Subcutaneous abdominal adipose tissue (tissue), 5 donors: ENCODE measurements around the gene LACTBL1.
"Not testable (repeated sequence)": the region's sequence is repeated elsewhere in the genome, so short reads cannot be mapped to it uniquely, and the experiment has no call there.

ENCODE experiments used
- H3K27ac ChIP-seq: one replicate; pipeline ENCODE4 v1.7.0; 2013; ENCODE audit warnings: low read depth, mild to moderate bottlenecking, inconsistent platforms, low read length, moderate library complexity
- H3K27me3 ChIP-seq, 5 donors: one replicate each; pipeline ENCODE4 v1.7.0; 2013; ENCODE audit warnings: low read length in 5 of 5, inconsistent platforms in 1 of 5; ENCODE audit not compliant: control insufficient read depth in 5 of 5, insufficient read depth in 4 of 5
- H3K36me3 ChIP-seq, 5 donors: one replicate each; pipeline ENCODE4 v1.7.0; 2013; ENCODE audit warnings: low read length in 5 of 5; ENCODE audit not compliant: control insufficient read depth in 5 of 5, insufficient read depth in 5 of 5
- H3K4me1 ChIP-seq, 5 donors: one replicate each; pipeline ENCODE4 v1.7.0; 2013; ENCODE audit warnings: low read length in 5 of 5, mild to moderate bottlenecking in 3 of 5, moderate library complexity in 1 of 5; ENCODE audit not compliant: control insufficient read depth in 5 of 5, insufficient read depth in 5 of 5
- H3K4me3 ChIP-seq, 5 donors: one replicate each; pipeline ENCODE4 v1.7.0; 2013; ENCODE audit warnings: low read length in 5 of 5, low read depth in 1 of 5
- H3K9ac ChIP-seq, 5 donors: one replicate each; pipeline ENCODE4 v1.7.0; 2013; ENCODE audit warnings: low read length in 5 of 5, mild to moderate bottlenecking in 4 of 5, moderate library complexity in 3 of 5
- H3K9me3 ChIP-seq, 5 donors: one replicate each; pipeline ENCODE4 v1.7.0; 2013; ENCODE audit warnings: low read length in 5 of 5; ENCODE audit not compliant: control insufficient read depth in 5 of 5
- donor health status: healthy.
- donor health status: healthy.
- donor health status: healthy.
- donor health status: healthy.
- donor health status: healthy.

LACTBL1 gene

DNA sequence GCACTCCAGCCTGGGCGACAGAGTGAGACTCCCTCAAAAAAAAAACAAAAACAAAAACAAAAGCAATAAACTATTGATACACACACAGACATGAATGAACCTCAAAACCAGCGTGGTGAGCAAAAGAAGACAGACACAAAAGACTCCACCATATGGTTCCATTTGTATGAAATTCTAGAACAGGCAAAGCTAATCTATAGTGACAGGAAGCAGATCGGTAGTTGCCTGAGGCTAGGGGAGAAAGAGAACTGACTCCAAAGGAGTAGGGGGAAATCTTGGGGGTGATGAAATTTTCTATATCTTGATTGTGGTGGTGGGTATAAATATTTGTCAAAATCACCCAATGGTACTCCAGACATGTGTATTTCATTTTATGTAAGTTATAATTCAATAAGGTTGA, 20.9 kb downstream of the LACTBL1 start:
- no peak overlapping the region for H3K27ac ChIP-seq
- no peak overlapping the region for H3K9ac ChIP-seq
- no peaks in the 10 kb centered on the region for H3K9me3 ChIP-seq
- no peak overlapping the region for H3K4me3 ChIP-seq
- H3K36me3 ChIP-seq: no peaks in the 10 kb centered on the region
- H3K27me3 ChIP-seq: peaks cover 14 to 30% (median 19%) of the 10 kb centered on the region in 5 donors
- H3K4me1 ChIP-seq: peaks cover 0 to 9% (median 2%) of the 10 kb centered on the region in 5 donors

DNA sequence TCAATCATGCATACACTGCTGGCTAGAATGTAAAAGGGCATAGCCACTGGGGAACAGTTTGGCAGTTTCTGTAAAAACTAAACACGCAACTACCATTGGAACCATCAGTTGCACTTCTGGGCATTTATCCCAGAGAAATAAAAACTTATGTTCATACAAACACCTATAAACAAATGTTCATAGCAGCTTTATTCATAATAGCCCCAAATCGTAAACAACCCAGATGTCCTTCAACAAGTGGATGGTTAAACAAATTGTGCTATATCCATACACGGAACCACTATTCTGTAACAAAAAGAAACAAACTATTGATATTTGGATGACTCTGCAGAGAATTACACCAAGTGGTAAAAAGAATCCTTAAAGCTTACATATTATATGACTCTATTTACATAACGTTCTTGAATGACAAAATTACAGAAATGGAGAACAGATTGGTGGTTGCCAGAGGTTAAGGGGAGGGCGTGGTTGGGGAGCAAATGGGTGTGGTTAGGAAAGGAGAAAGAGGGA, 22.8 kb downstream of the LACTBL1 start:
- H3K4me1 ChIP-seq: peaks cover 0 to 9% (median 2%) of the 10 kb centered on the region in 5 donors
- peaks cover 14 to 24% (median 19%) of the 10 kb centered on the region in 5 donors for H3K27me3 ChIP-seq
- H3K36me3 ChIP-seq: no peaks in the 10 kb centered on the region
- no peaks in the 10 kb centered on the region for H3K9me3 ChIP-seq
- H3K27ac ChIP-seq: no peak overlapping the region
- H3K4me3 ChIP-seq: no peak overlapping the region
- H3K9ac ChIP-seq: no peak overlapping the region

DNA sequence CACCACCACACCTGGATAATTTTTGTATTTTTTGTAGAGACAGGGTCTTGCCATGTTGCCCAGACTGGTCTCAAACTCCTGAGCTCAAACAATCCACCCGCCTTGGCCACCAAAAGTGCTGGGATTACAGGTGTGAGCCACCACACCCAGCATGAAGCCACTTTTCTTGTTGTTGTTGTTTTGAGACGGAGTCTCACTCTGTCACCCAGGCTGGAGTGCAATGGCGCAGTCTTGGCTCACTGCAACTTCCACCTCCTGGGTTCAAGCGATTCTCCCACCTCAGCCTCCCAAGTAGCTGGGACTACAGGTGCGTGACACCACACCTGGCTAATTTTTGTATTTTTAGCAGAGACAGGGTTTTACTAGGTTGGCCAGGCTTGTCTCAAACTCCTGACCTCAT, 27.5 kb downstream of the LACTBL1 start:
- not testable (repeated sequence) for H3K27ac ChIP-seq, H3K4me3 ChIP-seq, H3K4me1 ChIP-seq, H3K9ac ChIP-seq, H3K36me3 ChIP-seq, H3K27me3 ChIP-seq
- peaks cover 2 to 11% (median 8%) of the 10 kb centered on the region in 5 donors for H3K9me3 ChIP-seq

DNA sequence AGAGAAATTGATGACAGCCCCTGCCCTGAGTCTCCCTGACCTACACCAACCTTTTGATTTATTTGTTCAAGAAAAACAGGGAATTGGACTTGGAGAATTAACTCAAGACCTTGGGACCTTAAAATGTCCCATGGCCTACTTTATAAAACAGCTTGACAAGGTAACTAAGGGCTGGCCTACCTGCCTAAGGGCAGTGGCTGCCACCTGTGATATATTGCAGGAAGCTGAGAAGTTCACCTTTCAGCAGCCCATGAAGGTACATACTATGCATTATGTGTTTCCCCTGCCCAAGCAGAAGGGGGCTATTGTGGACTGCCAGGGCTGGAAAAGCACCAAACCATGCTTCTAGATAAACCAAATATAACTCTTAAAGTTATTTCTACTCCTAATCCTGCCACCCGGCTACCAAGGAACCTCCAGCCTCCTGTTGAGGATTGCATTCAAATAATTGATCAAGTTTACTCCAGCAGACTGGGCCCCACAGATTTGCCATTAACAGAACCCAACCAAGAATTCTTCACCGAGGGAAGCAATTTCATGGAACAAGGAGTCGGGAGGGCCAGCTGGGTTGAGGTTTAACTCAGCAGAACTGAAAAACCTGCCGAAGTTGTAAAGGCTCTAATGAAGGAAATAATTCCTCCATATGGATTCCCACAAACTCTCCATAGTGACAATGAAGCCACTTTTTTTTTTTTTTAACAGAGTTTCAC, 28.2 kb downstream of the LACTBL1 start:
- Histone ChIP-seq H3K27ac (no peak overlapping the region), H3K36me3 (no peaks in the 10 kb centered on the region), H3K4me1 (peaks cover 0 to 1% (median 0%) of the 10 kb centered on the region in 5 donors), H3K9me3 (peaks cover 2 to 17% (median 8%) of the 10 kb centered on the region in 5 donors), H3K27me3 (peaks cover 0 to 7% (median 0%) of the 10 kb centered on the region in 5 donors), H3K9ac (no peak overlapping the region), H3K4me3 (no peak overlapping the region)

DNA sequence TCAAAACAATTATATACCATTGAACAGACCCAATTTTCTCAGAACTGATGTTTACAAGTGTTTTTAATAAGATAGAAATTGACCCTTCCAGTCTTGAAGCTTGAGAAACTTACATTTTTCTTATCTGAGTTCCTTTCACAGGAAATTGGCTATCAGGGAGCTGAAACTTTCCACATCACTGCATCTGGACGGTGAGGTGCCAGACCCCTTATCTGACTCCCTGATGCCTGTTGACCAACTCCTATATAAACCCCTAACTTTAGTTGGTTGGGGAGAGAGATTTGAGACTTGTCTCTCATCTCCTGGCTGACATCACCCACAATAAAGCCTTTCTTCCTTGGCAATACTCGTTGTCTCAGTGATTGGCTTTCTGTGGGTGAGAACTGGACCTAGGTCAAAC, 31.4 kb downstream of the LACTBL1 start:
- no peak overlapping the region for H3K9ac ChIP-seq
- H3K27me3 ChIP-seq: peaks cover 0 to 7% (median 0%) of the 10 kb centered on the region in 5 donors
- no peaks in the 10 kb centered on the region for H3K4me1 ChIP-seq
- H3K36me3 ChIP-seq: no peaks in the 10 kb centered on the region
- H3K27ac ChIP-seq: no peak overlapping the region
- no peak overlapping the region for H3K4me3 ChIP-seq
- H3K9me3 ChIP-seq: peaks cover 2 to 17% (median 8%) of the 10 kb centered on the region in 5 donors

DNA sequence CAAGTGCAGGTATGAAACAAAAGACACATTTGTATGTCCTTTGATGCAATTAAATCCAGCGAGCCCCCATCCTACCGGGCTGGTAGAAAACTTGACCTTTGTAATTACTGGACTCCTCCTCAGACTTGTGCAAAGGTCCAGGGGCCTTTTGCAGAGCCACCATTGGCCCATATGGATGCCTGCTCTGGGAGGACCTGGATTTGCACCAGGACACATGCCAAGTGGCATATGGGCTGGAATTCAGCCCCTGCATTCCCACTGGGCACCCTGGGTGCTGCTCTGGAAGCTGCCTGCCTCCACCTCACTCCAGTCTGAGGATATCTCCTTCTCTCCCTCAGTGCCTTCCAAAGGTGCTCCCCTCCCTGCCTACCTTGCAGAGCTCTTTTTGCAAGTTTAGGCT, 36.0 kb downstream of the LACTBL1 start:
- Histone ChIP-seq H3K4me3 (no peak overlapping the region), H3K4me1 (no peaks in the 10 kb centered on the region), H3K9ac (no peak overlapping the region)

DNA sequence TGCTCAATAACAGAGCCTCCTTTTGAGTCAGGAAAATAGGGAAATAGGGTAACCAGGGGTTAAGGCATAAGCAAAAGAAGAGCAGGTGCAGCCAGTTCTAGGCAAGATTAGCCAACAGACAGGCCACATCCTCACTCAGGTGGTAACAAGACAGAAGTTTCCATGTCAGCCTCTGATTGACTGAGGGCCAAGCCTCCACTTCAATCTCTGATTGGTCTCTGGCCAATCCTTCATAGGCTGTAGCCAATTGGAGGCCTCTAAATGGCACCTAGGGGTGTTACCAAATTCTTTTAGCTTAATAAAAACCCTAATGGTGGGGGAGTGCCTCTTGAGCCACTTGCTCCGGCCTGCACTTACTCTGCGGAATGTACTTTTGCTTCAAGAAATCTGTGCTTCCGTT, 37.2 kb downstream of the LACTBL1 start:
- H3K4me3 ChIP-seq: no peak overlapping the region
- H3K4me1 ChIP-seq: no peaks in the 10 kb centered on the region
- H3K36me3 ChIP-seq: no peaks in the 10 kb centered on the region
- peaks cover 0 to 5% (median 0%) of the 10 kb centered on the region in 5 donors for H3K27me3 ChIP-seq
- no peak overlapping the region for H3K9ac ChIP-seq
- H3K9me3 ChIP-seq: peaks cover 0 to 21% (median 5%) of the 10 kb centered on the region in 5 donors
- no peak overlapping the region for H3K27ac ChIP-seq

More for the DNA sequence above, 36.0 kb downstream of the LACTBL1 start:
- Histone ChIP-seq H3K36me3 (no peaks in the 10 kb centered on the region), H3K9me3 (peaks cover 2 to 30% (median 13%) of the 10 kb centered on the region in 5 donors), H3K27me3 (peaks cover 0 to 5% (median 0%) of the 10 kb centered on the region in 5 donors), H3K27ac (no peak overlapping the region)

DNA sequence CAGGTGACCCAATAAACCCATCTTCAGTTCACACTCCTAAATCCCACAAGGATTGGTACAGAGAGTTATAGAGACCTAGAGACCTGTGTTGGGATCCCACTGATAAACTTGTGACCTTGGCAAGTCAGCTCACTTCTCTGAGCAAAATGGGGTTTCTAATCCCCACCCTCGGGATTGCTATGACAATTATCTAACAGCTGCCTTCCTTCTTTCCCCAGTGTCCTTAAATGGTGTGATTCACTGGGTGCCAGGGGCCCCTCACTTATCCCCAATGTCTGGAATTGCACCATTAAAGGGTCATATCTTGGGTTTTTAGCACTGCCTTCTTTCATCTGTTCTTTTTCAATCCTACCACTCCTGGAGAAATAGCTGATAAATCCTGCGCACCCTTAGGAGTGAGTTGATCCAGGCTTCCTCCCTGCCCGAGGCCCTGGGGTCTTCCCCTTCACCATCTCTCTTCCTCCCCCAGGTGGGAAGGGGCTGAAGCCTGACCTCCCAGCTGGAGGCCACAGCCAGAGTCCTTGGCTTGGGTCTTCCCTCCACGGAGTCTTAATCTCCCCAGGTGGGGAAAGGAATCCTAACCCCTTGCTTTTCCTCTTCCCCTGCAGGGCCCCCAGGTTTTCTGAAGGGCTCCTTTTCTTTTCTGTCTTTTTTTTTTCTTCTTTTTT, 39.7 kb downstream of the LACTBL1 start:
- Histone ChIP-seq H3K4me1 (no peaks in the 10 kb centered on the region), H3K36me3 (no peaks in the 10 kb centered on the region), H3K9ac (no peak overlapping the region), H3K27ac (no peak overlapping the region), H3K9me3 (peaks cover 0 to 13% (median 5%) of the 10 kb centered on the region in 5 donors), H3K27me3 (peaks cover 0 to 5% (median 0%) of the 10 kb centered on the region in 5 donors), H3K4me3 (no peak overlapping the region)

DNA sequence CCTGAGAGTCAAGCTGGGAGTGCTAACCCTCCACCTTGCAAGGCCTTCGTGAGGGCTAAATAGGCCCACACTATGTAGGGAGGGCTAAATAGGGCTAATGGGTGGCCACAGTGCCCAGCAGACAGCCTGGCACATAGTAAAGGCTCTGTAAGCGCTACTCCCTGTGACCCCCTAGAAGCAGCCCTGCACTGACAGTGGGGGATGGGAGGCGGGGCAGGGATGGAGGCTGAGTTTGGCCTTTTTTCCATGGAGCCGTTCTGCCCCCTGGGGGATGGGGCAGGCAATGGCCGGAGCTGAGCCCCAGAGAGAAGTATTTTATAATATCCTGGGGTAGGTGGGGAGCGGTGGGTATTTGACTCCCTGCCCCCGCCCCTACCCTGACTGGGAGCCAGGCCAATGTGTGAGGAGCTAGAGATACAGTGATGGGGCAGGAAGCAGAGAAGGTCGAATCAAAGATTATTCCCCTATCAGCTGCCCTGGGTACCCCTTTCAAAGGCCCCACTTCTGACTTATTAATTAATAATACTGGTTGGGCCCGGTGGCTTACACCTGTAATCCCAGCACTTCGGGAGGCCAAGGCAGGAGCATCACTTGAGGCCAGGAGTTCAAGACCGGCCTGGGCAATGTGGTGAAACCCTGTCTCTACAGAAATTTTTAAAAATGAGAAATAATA, 42.3 kb downstream of the LACTBL1 start:
- Histone ChIP-seq H3K27ac (no peak overlapping the region), H3K9me3 (peaks cover 0 to 9% (median 2%) of the 10 kb centered on the region in 5 donors)

DNA sequence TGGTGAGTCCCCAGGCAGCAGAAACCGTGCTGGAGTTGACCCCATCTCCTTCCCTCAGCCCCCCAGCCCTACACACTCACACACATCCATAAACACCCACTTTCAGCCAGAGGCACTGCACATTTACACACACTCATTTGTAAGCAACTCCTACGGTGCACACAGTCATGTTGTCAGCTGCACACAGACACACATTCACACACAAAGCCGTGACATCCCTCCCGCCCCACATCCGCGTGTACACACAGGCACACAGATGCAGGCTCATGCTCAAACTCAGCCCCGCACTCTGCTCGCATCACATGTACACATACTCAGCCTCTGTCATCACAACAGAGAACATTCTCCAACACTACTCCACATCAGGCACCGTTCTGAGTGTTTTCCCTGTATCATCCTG, 47.6 kb downstream of the LACTBL1 start:
- Histone ChIP-seq H3K27ac (no peak overlapping the region), H3K27me3 (peaks cover 0 to 20% (median 13%) of the 10 kb centered on the region in 5 donors), H3K4me3 (no peak overlapping the region), H3K9ac (no peak overlapping the region), H3K9me3 (no peaks in the 10 kb centered on the region), H3K36me3 (no peaks in the 10 kb centered on the region), H3K4me1 (no peaks in the 10 kb centered on the region)

More for the DNA sequence above, 42.3 kb downstream of the LACTBL1 start:
- no peaks in the 10 kb centered on the region for H3K4me1 ChIP-seq
- no peak overlapping the region for H3K4me3 ChIP-seq
- no peaks in the 10 kb centered on the region for H3K36me3 ChIP-seq
- peaks cover 0 to 9% (median 5%) of the 10 kb centered on the region in 5 donors for H3K27me3 ChIP-seq
- H3K9ac ChIP-seq: no peak overlapping the region
